Left colon (tissue), 2 donors: ENCODE results near the gene PACC1. TPM values are rescaled to one million over a fixed set of nuclear protein-coding genes. Genes with fewer than 3 reads are reported as not detected.

Experiments
- total RNA-seq, 2 donors: library from RNA; stranded (reverse); fragmentation: NEBNext Ultra II Directional; extraction: Animal tissue kit (Norgen Biotek cat#: 25700); gene quantifications; one replicate each; pipeline ENCODE4 v1.2.1, GENCODE V29; 2021
- donor health status: DM: no; HTN: no; CAD: no.
- donor health status: DM: yes; HTN: yes; CAD: no.

The PACC1 gene
- total RNA-seq, 2 donors from 2014 or later = 2.8 to 2.9 TPM

Other genes starting within 250 kb of the PACC1 start
- gene PPP2R5A, start 129.5 kb downstream of the PACC1 start, total RNA-seq = 10 to 100 TPM; 61.0 to 69.5 TPM
- 10 to 100 TPM; 26.6 to 38.7 TPM for gene NENF, start 18.0 kb upstream of the PACC1 start, total RNA-seq
- 10 to 100 TPM; 52.5 to 58.2 TPM for gene ATF3, start 193.9 kb upstream of the PACC1 start, total RNA-seq